ENCODE measurements around the gene PLEKHG4B. TPM values are rescaled to one million over a fixed set of nuclear protein-coding genes. Genes with fewer than 3 reads are reported as not detected.

The PLEKHG4B gene
- total RNA-seq, 1 experiment from 2014 or later: 0.02 TPM

DNA sequence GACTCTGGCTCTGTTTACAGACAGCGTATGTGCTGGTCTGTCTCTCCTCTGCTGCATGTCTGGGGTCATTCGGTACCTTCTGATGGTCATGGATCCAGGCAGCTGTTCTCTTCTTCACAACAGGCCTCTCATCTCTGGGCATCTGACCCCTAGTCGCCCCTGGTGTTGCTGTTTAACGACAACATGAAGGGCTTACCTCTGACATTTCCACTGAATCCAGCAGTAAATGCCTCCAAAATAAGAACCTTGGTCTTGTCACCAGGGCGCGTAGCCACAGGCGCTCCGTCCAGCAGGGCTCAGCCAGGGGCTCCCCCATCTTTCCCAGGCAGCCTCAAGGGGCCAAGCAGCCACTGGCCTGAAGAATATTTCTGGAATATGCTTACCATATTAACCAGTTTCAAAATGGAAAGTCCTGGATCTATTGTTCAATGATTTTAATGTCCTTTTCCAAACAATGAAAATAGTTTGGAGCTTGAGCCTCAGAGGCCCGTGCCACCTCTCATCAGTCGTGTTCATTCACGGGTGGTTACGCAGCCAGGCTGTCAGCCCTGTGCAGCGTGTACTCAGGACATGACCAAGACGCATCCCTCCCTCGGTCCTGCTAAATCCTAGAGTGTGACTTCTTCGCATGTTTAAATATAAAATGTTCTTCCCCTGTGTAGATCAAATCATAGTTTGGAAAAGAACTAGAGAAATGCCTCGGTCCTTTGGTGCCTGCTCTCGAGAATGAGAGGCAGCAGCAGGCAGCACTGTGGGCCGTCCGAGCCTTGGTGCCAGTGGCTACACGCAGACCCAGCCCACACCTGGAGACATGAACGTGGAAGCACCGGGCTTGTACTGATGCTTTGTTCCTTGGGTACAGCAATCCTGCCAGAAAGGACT, 69.2 kb downstream of the PLEKHG4B start (continued):
- TF ChIP-seq REST (IDR thresholded peaks at IDR 0.05; ENCODE audit: low read depth): no peak
- no peak for TF ChIP-seq ZFX (IDR thresholded peaks at IDR 0.05)
- TF ChIP-seq EZH2 (IDR thresholded peaks at IDR 0.05): no peak
- no peak for TF ChIP-seq JUND (IDR thresholded peaks at IDR 0.05)
- TF ChIP-seq CBX3 (IDR thresholded peaks at IDR 0.05; ENCODE audit: low read depth): no peak
- TF ChIP-seq SIN3A (IDR thresholded peaks at IDR 0.05; ENCODE audit: low read depth): no peak
- no peak for TF ChIP-seq RAD21 (IDR thresholded peaks at IDR 0.05; ENCODE audit: low read depth)
- TF ChIP-seq EGR1 (IDR thresholded peaks at IDR 0.05; ENCODE audit: low read depth): no peak
- no peak for TF ChIP-seq POLR2AphosphoS5 (IDR thresholded peaks at IDR 0.05; ENCODE audit: low read depth, low read length)

GRCh38 chr5:161803-162110, 69.8 kb downstream of the PLEKHG4B start:
- Histone ChIP-seq H3K9ac (ENCODE audit: low read length) (no peak overlapping the region), H4K20me1 (ENCODE audit: insufficient read depth) (no peaks in the 10 kb centered on the region), H3K79me2 (ENCODE audit: insufficient read depth, low read length) (no peaks in the 10 kb centered on the region), H3K27me3 (ENCODE audit: insufficient read depth, low read length) (no peaks in the 10 kb centered on the region), H3K9me3 (ENCODE audit: control insufficient read depth in 1 of 2, insufficient read depth in 1 of 2, low read depth in 1 of 2, low read length in 2 of 2) (no peaks in the 10 kb centered on the region), H3K9me2 (ENCODE audit: insufficient read depth) (no peaks in the 10 kb centered on the region), H3K27ac (ENCODE audit: low read depth, low read length) (no peak overlapping the region), H3K36me3 (ENCODE audit: control insufficient read depth in 1 of 2, insufficient read depth in 2 of 2, low read length in 2 of 2) (no peaks in the 10 kb centered on the region), H3K4me1 (ENCODE audit: control insufficient read depth in 1 of 2, insufficient read depth in 2 of 2, low read length in 2 of 2) (no peaks in the 10 kb centered on the region), H3K4me3 (replicated peaks in 1 of 2; ENCODE audit: low read depth in 1 of 2, low read length in 2 of 2) (no peak overlapping the region), H3K4me2 (ENCODE audit: low read length) (no peak overlapping the region), H2AFZ (ENCODE audit: low read depth, low read length, poor library complexity, severe bottlenecking) (no peak overlapping the region)
- DNase-seq (ENCODE audit: low read depth, low spot score): no peak
- ChIA-PET POLR2A (no interaction called here), CTCF (no interaction called here), RAD21 (ENCODE audit: low non-redundant PET in 1 of 2, low total read pairs in 2 of 2, uncharacterized antibody in 2 of 2, unreplicated experiment in 2 of 2) (no interaction called here)
- BruUV-seq (replicated peaks): no TSS peak
- intact Hi-C loops (cut with micrococcal nuclease): no loop called here
- no peak for ATAC-seq
- TF ChIP-seq EZH2 (IDR thresholded peaks at IDR 0.05) (no peak), YY1 (IDR thresholded peaks at IDR 0.05; ENCODE audit: extremely low read depth, insufficient replicate concordance, low read depth, low read length) (no peak), ZNF274 (IDR thresholded peaks at IDR 0.05; ENCODE audit: low read depth, low read length) (no peak), REST (IDR thresholded peaks at IDR 0.05; ENCODE audit: low read depth) (no peak), ZFX (IDR thresholded peaks at IDR 0.05) (no peak), CBX3 (IDR thresholded peaks at IDR 0.05; ENCODE audit: low read depth) (no peak), ELF1 (IDR thresholded peaks at IDR 0.05; ENCODE audit: borderline replicate concordance, low read depth) (no peak)
- TF ChIP-seq, protein P1, sequence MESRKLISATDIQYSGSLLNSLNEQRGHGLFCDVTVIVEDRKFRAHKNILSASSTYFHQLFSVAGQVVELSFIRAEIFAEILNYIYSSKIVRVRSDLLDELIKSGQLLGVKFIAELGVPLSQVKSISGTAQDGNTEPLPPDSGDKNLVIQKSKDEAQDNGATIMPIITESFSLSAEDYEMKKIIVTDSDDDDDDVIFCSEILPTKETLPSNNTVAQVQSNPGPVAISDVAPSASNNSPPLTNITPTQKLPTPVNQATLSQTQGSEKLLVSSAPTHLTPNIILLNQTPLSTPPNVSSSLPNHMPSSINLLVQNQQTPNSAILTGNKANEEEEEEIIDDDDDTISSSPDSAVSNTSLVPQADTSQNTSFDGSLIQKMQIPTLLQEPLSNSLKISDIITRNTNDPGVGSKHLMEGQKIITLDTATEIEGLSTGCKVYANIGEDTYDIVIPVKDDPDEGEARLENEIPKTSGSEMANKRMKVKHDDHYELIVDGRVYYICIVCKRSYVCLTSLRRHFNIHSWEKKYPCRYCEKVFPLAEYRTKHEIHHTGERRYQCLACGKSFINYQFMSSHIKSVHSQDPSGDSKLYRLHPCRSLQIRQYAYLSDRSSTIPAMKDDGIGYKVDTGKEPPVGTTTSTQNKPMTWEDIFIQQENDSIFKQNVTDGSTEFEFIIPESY (IDR thresholded peaks at IDR 0.05; ENCODE audit: extremely low read depth, insufficient replicate concordance, low read length): no peak

Data from HCT116 (cell line).